H1 (cell line): ENCODE measurements around the gene MRPL11. TPM values are rescaled to one million over a fixed set of nuclear protein-coding genes. Genes with fewer than 3 reads are reported as not detected.

Experiments
- CTCF ChIA-PET: fragments of 300-600 bp; sonication (Branson Sonifier 250); formaldehyde crosslinking; loops from one replicate; lab custom pipeline; 2021; ENCODE audit not compliant: partially characterized antibody; lab: Charles Lee
- POLR2A ChIA-PET: fragments of 300-600 bp; sonication (Branson Sonifier 250); formaldehyde crosslinking; loops from one replicate; lab custom pipeline; 2021; ENCODE audit warnings: inconsistent platforms; ENCODE audit not compliant: partially characterized antibody; lab: Charles Lee
- DNase-seq, 2 experiments: peaks; one replicate each; pipeline versions ENCODE4 v3.0.0 to v3.0.0-alpha.2; 2010 to 2022; ENCODE audit warnings: low spot score in 2 of 2, low read depth in 1 of 2, mixed read lengths in 1 of 2
- FAIRE-seq: peaks from 2 replicates; lab custom pipeline; 2011; peaks lifted over from hg19 to GRCh38; lab: Jason Lieb, UNC
- H2AFZ ChIP-seq: 2 replicates; pipeline ENCODE4 v1.8.1; 2012; ENCODE audit warnings: low read length, inconsistent platforms
- H2AK5ac ChIP-seq: 2 replicates; pipeline ENCODE4 v1.6.1; 2013; ENCODE audit warnings: low read depth, low read length
- H2BK120ac ChIP-seq: replicated peaks from 2 replicates; pipeline ENCODE3; 2013; ENCODE audit warnings: low read depth, low read length, inconsistent platforms
- H2BK12ac ChIP-seq: 2 replicates; pipeline ENCODE4 v1.6.1; 2013; ENCODE audit warnings: low read depth, low read length
- H2BK15ac ChIP-seq: 2 replicates; pipeline ENCODE4 v1.6.1; 2013; ENCODE audit warnings: low read length
- H2BK20ac ChIP-seq: 2 replicates; pipeline ENCODE4 v1.6.1; 2013; ENCODE audit warnings: low read length
- H2BK5ac ChIP-seq: 2 replicates; pipeline ENCODE4 v1.6.1; 2013; ENCODE audit warnings: low read depth, low read length
- H3K14ac ChIP-seq: 2 replicates; pipeline ENCODE4 v1.6.1; 2013; ENCODE audit warnings: inconsistent platforms; ENCODE audit not compliant: insufficient read length
- H3K18ac ChIP-seq: 2 replicates; pipeline ENCODE4 v1.6.1; 2013; ENCODE audit warnings: low read length; ENCODE audit errors: extremely low read depth
- H3K23ac ChIP-seq: 2 replicates; pipeline ENCODE4 v1.6.1; 2013; ENCODE audit warnings: inconsistent platforms; ENCODE audit not compliant: insufficient read length
- H3K23me2 ChIP-seq: 2 replicates; pipeline ENCODE4 v1.6.1; 2013; ENCODE audit warnings: low read depth, low read length
- H3K27ac ChIP-seq: 2 replicates; pipeline ENCODE4 v1.6.1; 2011; ENCODE audit warnings: low read depth, low read length, inconsistent platforms
- H3K27me3 ChIP-seq, 4 experiments: replicated peaks in 1 of 4; 1 replicate in 1 of 4; 2 replicates in 3 of 4; pipeline versions ENCODE4 v1.6.1 to v1.8.1; 2011 to 2013; ENCODE audit warnings: low read length in 3 of 4, mild to moderate bottlenecking in 3 of 4, inconsistent platforms in 2 of 4, mixed read lengths in 2 of 4, moderate library complexity in 1 of 4; ENCODE audit not compliant: control insufficient read depth in 3 of 4, insufficient read depth in 3 of 4; ENCODE audit errors: extremely low read depth in 1 of 4
- H3K36me3 ChIP-seq, 4 experiments: 2 replicates each; pipeline versions ENCODE4 v1.6.1 to v1.8.1; 2011 to 2013; ENCODE audit warnings: mild to moderate bottlenecking in 4 of 4, low read length in 3 of 4, moderate library complexity in 2 of 4, control low read depth in 1 of 4, inconsistent platforms in 1 of 4; ENCODE audit not compliant: insufficient read depth in 4 of 4, control insufficient read depth in 2 of 4
- H3K4ac ChIP-seq: replicated peaks from 2 replicates; pipeline ENCODE3; 2013; ENCODE audit warnings: low read length, low read depth, mixed read lengths, inconsistent platforms; ENCODE audit not compliant: insufficient read length
- H3K4me1 ChIP-seq, 4 experiments: replicated peaks in 1 of 4; 1 replicate in 1 of 4; 2 replicates in 3 of 4; pipeline versions ENCODE4 v1.6.1 to v1.8.1; 2011 to 2013; ENCODE audit warnings: low read length in 3 of 4, inconsistent platforms in 2 of 4, mixed read lengths in 1 of 4; ENCODE audit not compliant: insufficient read depth in 4 of 4, control insufficient read depth in 3 of 4
- H3K4me2 ChIP-seq, 2 experiments: 2 replicates each; pipeline versions ENCODE4 v1.6.1 to v1.8.1; 2011 to 2013; ENCODE audit warnings: low read depth in 2 of 2, low read length in 2 of 2, control low read depth in 1 of 2, inconsistent platforms in 1 of 2, mild to moderate bottlenecking in 1 of 2; ENCODE audit not compliant: insufficient read depth in 1 of 2
- H3K4me3 ChIP-seq, 4 experiments: fragments of 200-600, 300-600 bp in 1 of 4; sonication (generic), shearing (Covaris generic), sonication (Bioruptor Twin) in 1 of 4; 2 replicates each; pipeline versions ENCODE4 v1.5.1 to v1.8.1; 2011 to 2016; ENCODE audit warnings: low read length in 4 of 4, low read depth in 3 of 4, control low read depth in 2 of 4, inconsistent platforms in 2 of 4, mild to moderate bottlenecking in 2 of 4, mixed read lengths in 1 of 4, moderate library complexity in 1 of 4; ENCODE audit not compliant: insufficient read depth in 2 of 4; ENCODE audit errors: extremely low read depth in 1 of 4
- H3K56ac ChIP-seq: replicated peaks from 2 replicates; pipeline ENCODE3; 2013; ENCODE audit warnings: low read depth, mild to moderate bottlenecking, mixed read lengths, low read length, inconsistent platforms; ENCODE audit not compliant: insufficient read length
- H3K79me1 ChIP-seq: 2 replicates; pipeline ENCODE4 v1.6.1; 2013; ENCODE audit warnings: low read depth, low read length, control low read depth
- H3K79me2 ChIP-seq, 2 experiments: 2 replicates each; pipeline versions ENCODE4 v1.6.1 to v1.8.1; 2012 to 2013; ENCODE audit warnings: low read length in 2 of 2, mild to moderate bottlenecking in 2 of 2, inconsistent platforms in 1 of 2; ENCODE audit not compliant: insufficient read depth in 2 of 2, control insufficient read depth in 1 of 2
- H3K9ac ChIP-seq, 4 experiments: replicated peaks in 1 of 4; 1 replicate in 1 of 4; 2 replicates in 3 of 4; pipeline versions ENCODE4 v1.6.1 to v1.8.1; 2011 to 2013; ENCODE audit warnings: low read depth in 3 of 4, low read length in 3 of 4, control low read depth in 2 of 4, mild to moderate bottlenecking in 2 of 4, moderate library complexity in 2 of 4, inconsistent platforms in 1 of 4; ENCODE audit errors: extremely low read depth in 1 of 4
- H3K9me3 ChIP-seq, 2 experiments: 2 replicates each; pipeline versions ENCODE4 v1.6.1 to v1.8.1; 2012 to 2013; ENCODE audit warnings: mild to moderate bottlenecking in 2 of 2, moderate library complexity in 2 of 2, control low read depth in 1 of 2, inconsistent platforms in 1 of 2, low read depth in 1 of 2, low read length in 1 of 2, mixed read lengths in 1 of 2; ENCODE audit not compliant: insufficient read depth in 2 of 2
- H4K20me1 ChIP-seq, 2 experiments: replicated peaks in 1 of 2; 2 replicates each; pipeline versions ENCODE3 to v1.8.1; 2011 to 2013; ENCODE audit warnings: inconsistent platforms in 2 of 2, low read length in 2 of 2, mild to moderate bottlenecking in 1 of 2; ENCODE audit not compliant: insufficient read depth in 2 of 2, control insufficient read depth in 1 of 2
- H4K5ac ChIP-seq: 2 replicates; pipeline ENCODE4 v1.6.1; 2013; ENCODE audit warnings: low read length, low read depth, mixed read lengths, inconsistent platforms; ENCODE audit not compliant: insufficient read length
- H4K8ac ChIP-seq: 2 replicates; pipeline ENCODE4 v1.8.0; 2013; ENCODE audit warnings: mild to moderate bottlenecking, moderate library complexity, low read length, inconsistent platforms; ENCODE audit not compliant: insufficient read depth; ENCODE audit errors: extremely low read depth
- H4K91ac ChIP-seq: replicated peaks from 2 replicates; pipeline ENCODE3; 2013; ENCODE audit warnings: low read length, mixed read lengths, inconsistent platforms; ENCODE audit not compliant: insufficient read length
- CTCF ChIP-seq, 3 experiments: IDR thresholded peaks; 1 replicate in 2 of 3; 2 replicates in 1 of 3; pipeline versions ENCODE4 v1.5.1 to v1.6.1; 2011; ENCODE audit warnings: low read length in 3 of 3, mild to moderate bottlenecking in 3 of 3, inconsistent platforms in 2 of 3, low read depth in 1 of 3, moderate library complexity in 1 of 3; ENCODE audit not compliant: insufficient read depth in 1 of 3; ENCODE audit errors: control extremely low read depth in 1 of 3
- EGR1 ChIP-seq: IDR thresholded peaks from 2 replicates; pipeline ENCODE4 v1.6.1; 2011; ENCODE audit warnings: low read depth, low read length, borderline replicate concordance
- GTF2F1 ChIP-seq: IDR thresholded peaks from 2 replicates; pipeline ENCODE4 v1.6.1; 2012; ENCODE audit warnings: low read depth, low read length, improper control_type of control experiment, borderline replicate concordance
- RAD21 ChIP-seq, 2 experiments: IDR thresholded peaks in 1 of 2; conservative IDR thresholded peaks in 1 of 2; 2 replicates each; pipeline ENCODE4 v1.6.1; 2011; ENCODE audit warnings: low read depth in 2 of 2, low read length in 2 of 2, improper control_type of control experiment in 1 of 2, inconsistent platforms in 1 of 2, mild to moderate bottlenecking in 1 of 2, moderate library complexity in 1 of 2
- RXRA ChIP-seq: IDR thresholded peaks from 2 replicates; pipeline ENCODE4 v1.6.1; 2011; ENCODE audit warnings: low read depth, mild to moderate bottlenecking, low read length, moderate library complexity; ENCODE audit not compliant: insufficient read depth
- SIX5 ChIP-seq: IDR thresholded peaks from 2 replicates; pipeline ENCODE4 v1.6.1; 2011; ENCODE audit warnings: mild to moderate bottlenecking, low read depth, low read length
- SRF ChIP-seq: IDR thresholded peaks from 2 replicates; pipeline ENCODE4 v1.6.1; 2011; ENCODE audit warnings: mild to moderate bottlenecking, low read depth, low read length, moderate library complexity
- TCF12 ChIP-seq: IDR thresholded peaks from 2 replicates; pipeline ENCODE4 v1.6.1; 2011; ENCODE audit warnings: low read depth, mild to moderate bottlenecking, low read length
- TEAD4 ChIP-seq: IDR thresholded peaks from 2 replicates; pipeline ENCODE4 v1.6.1; 2012; ENCODE audit warnings: low read depth, low read length, inconsistent platforms, mixed read lengths
- USF2 ChIP-seq: IDR thresholded peaks from 2 replicates; pipeline ENCODE4 v1.6.1; 2011; ENCODE audit warnings: low read length, improper control_type of control experiment
- WGBS, 2 experiments: shearing (Covaris generic) in 1 of 2; methylation state at CpG; one replicate each; pipeline versions ENCODE4 v1.1.6 to v1.1.7; 2013 to 2015; ENCODE audit warnings: low lambda C conversion rate in 2 of 2, mixed read lengths in 2 of 2, inconsistent platforms in 1 of 2, low coverage in 1 of 2, missing lambda C conversion rate in 1 of 2; ENCODE audit not compliant: insufficient replicate concordance in 2 of 2, insufficient coverage in 1 of 2, insufficient read length in 1 of 2; ENCODE audit errors: extremely low coverage in 1 of 2, missing lambda C conversion rate in 1 of 2; 5-methylcytosine and 5-hydroxymethylcytosine counted together
- polyA plus RNA-seq, 7 experiments: library from polyadenylated mRNA; depleted of rRNA in 3 of 7; stranded (reverse) in 5 of 7; unstranded in 2 of 7; fragments of >200 nt in 5 of 7; fragments of 200-250 nt in 2 of 7; gene quantifications; 1 replicate in 5 of 7; 2 replicates in 1 of 7; 4 replicates in 1 of 7; pipeline versions ENCODE4 v1.2.1 to v1.2.3, GENCODE V29; 2011 to 2013; ENCODE audit warnings: missing spikeins in 2 of 7, mixed read lengths in 2 of 7
- total RNA-seq: library from RNA; stranded (reverse); fragmentation: NEBNext Ultra II Directional; extraction: Animal tissue kit (Norgen Biotek cat#: 25700); gene quantifications from 2 replicates; pipeline ENCODE4 v1.2.1, GENCODE V29; 2021

The MRPL11 gene
- total and polyA plus RNA-seq, 2 of the 8 experiments (the other 6 are each of a cell fraction or from before 2014, with no cell fraction given) = 105 to 141 TPM

GRCh38 chr11:66457826-66458225 is 19.2 kb upstream of the MRPL11 start:
- Histone ChIP-seq H2AK5ac (no peak overlapping the region), H3K4ac (no peak overlapping the region), H3K79me2 (no peaks in the 10 kb centered on the region), H3K27ac (no peak overlapping the region), H2BK12ac (no peak overlapping the region), H3K4me2 (no peak overlapping the region), H3K9me3 (peaks cover 4% of the 10 kb centered on the region in 2 experiments; a peak in 1 of 4 replicates), H3K9ac (no peak overlapping the region), H3K18ac (no peak overlapping the region; the same call in 1 of the 2 replicates), H4K20me1 (no peaks in the 10 kb centered on the region), H3K23me2 (no peaks in the 10 kb centered on the region; the same call in 1 of the 2 replicates), H2AFZ (no peak overlapping the region), H3K56ac (no peak overlapping the region), H2BK5ac (no peak overlapping the region), H4K5ac (no peak overlapping the region), H2BK15ac (no peak overlapping the region), H3K4me3 (no peak overlapping the region), H2BK20ac (no peak overlapping the region), H4K8ac (no peak overlapping the region), H3K79me1 (no peaks in the 10 kb centered on the region), H2BK120ac (no peak overlapping the region), H3K27me3 (no peaks in the 10 kb centered on the region), H4K91ac (no peak overlapping the region), H3K36me3 (no peaks in the 10 kb centered on the region; a peak in 1 of 8 replicates), H3K4me1 (no peaks in the 10 kb centered on the region), H3K23ac (no peak overlapping the region), H3K14ac (no peak overlapping the region)
- CTCF ChIA-PET = interaction anchor here (1.0 to 1.6 kb wide), 4 partner anchors 19 to 69 kb away, joined by 3 to 5 read pairs (median 4); partner anchors contain the start of gene MRPL11
- DNase-seq = no peak
- no peak for FAIRE-seq
- POLR2A ChIA-PET = interaction anchor here (0.7 to 1.6 kb wide), 2 partner anchors 14 to 16 kb away, joined by 3 to 6 read pairs; no protein-coding TSS in a partner anchor
- WGBS, 2 experiments = 91% methylated on average over 6 of the region's 6 CpGs; no CpG with 5 or more reads in 1 of the 2 experiments
- TF ChIP-seq RAD21 (IDR thresholded peaks at IDR 0.05 in 1 of 2, conservative IDR thresholded peaks at IDR 0.05 in 1 of 2; ENCODE audit: low read depth in 2 of 2, low read length in 2 of 2) (no peak), EGR1 (no peak), SIX5 (no peak), TCF12 (no peak), USF2 (no peak), SRF (no peak), CTCF (IDR thresholded peaks at IDR 0.05; ENCODE audit: control extremely low read depth in 1 of 3, insufficient read depth in 1 of 3, low read depth in 1 of 3, low read length in 3 of 3) (no peak), GTF2F1 (no peak), RXRA (no peak), TEAD4 (no peak)
